Choroid plexus epithelial cell (primary cell): Measurements from ENCODE around the gene RIMBP2.
"Not testable (repeated sequence)": the region's sequence is repeated elsewhere in the genome, so short reads cannot be mapped to it uniquely, and the experiment has no call there.

Experiments
- DNase-seq: peaks from one replicate; pipeline ENCODE4 v3.0.0-alpha.2; 2010; ENCODE audit warnings: low read depth
- H3K4me3 ChIP-seq: 2 replicates; pipeline ENCODE4 v1.5.1; 2011; ENCODE audit warnings: low read depth, mild to moderate bottlenecking, control low read depth, low read length, moderate library complexity
- CTCF ChIP-seq: conservative IDR thresholded peaks from 2 replicates; pipeline ENCODE4 v1.5.1; 2011; ENCODE audit warnings: low read depth, mild to moderate bottlenecking, control low read depth, inconsistent platforms, low read length, moderate library complexity

RIMBP2 gene

GRCh38 chr12:130698106-130698505 is 18.0 kb downstream of the RIMBP2 start:
- TF ChIP-seq CTCF, result no peak
- DNase-seq, result no peak
- no peak overlapping the region for H3K4me3 ChIP-seq

GRCh38 chr12:130696379-130697100 is 19.6 kb downstream of the RIMBP2 start:
- DNase-seq, result no peak
- no peak for TF ChIP-seq CTCF
- H3K4me3 ChIP-seq, result no peak overlapping the region

- no peak overlapping the region for H3K4me3 ChIP-seq
- no peak for DNase-seq
- TF ChIP-seq CTCF, result no peak
Measured at GRCh38 chr12:130695061-130695460, 21.0 kb downstream of the RIMBP2 start.

GRCh38 chr12:130689408-130690405 is 26.4 kb downstream of the RIMBP2 start:
- no peak for TF ChIP-seq CTCF
- no peak for DNase-seq
- H3K4me3 ChIP-seq, result no peak overlapping the region

- not testable (repeated sequence) for H3K4me3 ChIP-seq, DNase-seq
Measured at GRCh38 chr12:130688999-130689398, 27.1 kb downstream of the RIMBP2 start.

- no peak overlapping the region for H3K4me3 ChIP-seq
- TF ChIP-seq CTCF, result no peak
- DNase-seq, result no peak
Measured at GRCh38 chr12:130687796-130688778, 28.0 kb downstream of the RIMBP2 start.
